HG02973 (cell line): ENCODE measurements around the gene PDCD7.
"Not testable (repeated sequence)": the region's sequence is repeated elsewhere in the genome, so short reads cannot be mapped to it uniquely, and the experiment has no call there.

Experiments used
- ATAC-seq: cut with Tn5 transposase; IDR thresholded peaks from one replicate; pipeline ENCODE4 v1.9.1; 2021; ENCODE audit warnings: moderate library complexity; ENCODE audit not compliant: unreplicated experiment

Gene PDCD7

DNA sequence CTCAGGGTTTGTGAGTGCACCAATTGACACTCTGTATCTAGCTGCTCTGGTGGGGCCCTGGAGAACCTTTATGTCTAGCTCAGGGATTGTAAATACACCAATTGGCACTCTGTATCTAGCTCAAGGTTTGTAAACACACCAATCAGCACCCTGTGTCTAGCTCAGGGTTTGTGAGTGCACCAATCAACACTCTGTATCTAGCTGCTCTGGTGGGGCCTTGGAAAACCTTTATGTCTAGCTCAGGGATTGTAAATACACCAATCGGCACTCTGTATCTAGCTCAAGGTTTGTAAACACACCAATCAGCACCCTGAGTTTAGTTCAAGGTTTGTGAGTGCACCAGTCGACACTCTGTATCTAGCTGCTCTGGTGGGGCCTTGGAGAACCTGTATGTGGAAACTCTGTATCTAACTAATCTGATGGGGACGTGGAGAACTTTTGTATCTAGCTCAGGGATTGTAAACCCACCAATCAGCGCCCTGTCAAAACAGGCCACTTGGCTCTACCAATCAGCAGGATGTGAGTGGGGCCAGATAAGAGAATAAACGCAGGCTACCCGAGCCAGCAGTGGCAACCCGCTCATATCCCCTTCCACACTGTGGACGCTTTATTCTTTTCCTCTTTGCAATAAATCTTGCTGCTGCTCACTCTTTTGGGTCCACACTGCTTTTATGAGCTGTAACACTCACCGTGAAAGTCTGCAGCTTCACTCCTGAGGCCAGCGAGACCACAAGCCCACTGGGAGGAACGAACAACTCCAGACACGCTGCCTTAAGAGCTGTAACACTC, 57.8 kb downstream of the PDCD7 start:
- not testable (repeated sequence) for ATAC-seq

DNA sequence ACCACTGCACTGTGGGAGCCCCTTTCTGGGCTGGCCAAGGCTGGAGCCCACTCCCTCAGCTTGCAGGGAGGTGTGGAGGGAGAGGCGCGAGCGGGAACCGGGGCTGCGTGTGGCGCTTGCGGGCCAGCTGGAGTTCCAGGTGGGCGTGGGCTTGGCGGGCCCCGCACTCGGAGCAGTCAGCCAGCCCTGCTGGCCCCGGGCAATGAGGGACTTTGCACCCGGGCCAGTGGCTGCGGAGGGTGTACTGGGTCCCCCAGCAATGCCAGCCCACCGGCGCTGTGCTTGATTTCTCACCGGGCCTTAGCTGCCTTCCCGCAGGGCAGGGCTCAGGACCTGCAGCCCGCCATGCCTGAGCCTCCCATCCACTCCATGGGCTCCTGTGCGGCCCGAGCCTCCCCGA, 58.7 kb downstream of the PDCD7 start:
- not testable (repeated sequence) for ATAC-seq

DNA sequence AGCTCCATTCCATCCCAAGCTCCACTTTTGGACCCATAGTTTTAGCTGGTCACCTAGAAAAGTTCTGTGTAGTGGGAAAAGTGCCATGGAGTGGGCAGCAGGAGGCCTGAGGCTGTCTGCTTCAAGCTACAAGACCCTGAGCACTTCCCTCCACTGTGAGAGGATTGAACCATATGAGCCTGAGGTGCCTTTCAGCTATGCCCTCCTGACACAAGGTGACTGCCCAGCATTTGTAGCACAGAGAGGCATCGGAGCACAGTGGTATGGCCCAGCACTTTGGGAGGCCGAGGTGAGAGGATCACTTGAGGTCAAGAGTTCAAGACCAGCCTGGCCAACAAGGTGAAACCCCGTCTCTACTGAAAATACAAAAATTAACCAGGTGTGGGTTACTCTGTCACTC, 61.0 kb downstream of the PDCD7 start:
- ATAC-seq: no peak

DNA sequence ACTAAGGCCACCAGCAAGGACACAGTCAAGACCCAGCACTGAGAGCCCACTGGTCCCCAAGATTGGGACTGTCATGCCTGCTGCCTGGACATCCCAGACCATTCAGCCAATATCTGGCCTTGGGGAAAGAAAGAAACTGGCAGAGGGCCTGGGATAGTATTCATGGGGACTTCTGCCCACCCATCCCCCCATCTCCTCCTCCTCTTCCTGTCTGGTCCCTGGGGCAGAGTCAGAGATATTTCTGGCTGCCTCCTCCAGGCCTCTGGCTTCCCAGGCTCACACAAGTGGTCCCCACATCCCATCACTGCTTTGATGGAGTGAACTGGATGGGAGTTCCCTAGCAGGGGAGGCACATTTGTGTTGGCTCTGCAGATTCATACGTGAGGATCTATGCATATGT, 61.6 kb downstream of the PDCD7 start:
- ATAC-seq: no peak

DNA sequence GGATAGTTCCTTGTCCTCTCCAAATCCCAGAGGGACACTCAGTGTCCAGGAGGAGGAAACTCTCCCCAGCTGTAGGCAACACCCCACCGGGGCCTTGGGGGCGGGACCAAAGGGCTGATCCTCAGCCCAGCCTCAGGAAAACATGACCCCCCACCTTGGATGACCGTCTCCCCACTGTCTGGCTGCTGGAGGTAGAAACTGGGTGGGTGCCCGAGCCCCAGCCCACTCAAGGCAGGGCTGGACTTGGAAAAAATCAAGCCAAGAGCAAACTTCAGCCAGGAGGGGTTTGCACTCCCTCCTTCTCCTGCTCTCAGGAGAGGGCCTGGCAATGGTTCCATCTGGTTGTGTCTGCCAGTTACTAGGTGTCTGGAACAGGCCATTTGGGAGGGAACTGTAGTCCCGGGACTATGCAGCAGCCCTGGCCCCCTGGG, 62.2 kb downstream of the PDCD7 start:
- ATAC-seq: no peak

DNA sequence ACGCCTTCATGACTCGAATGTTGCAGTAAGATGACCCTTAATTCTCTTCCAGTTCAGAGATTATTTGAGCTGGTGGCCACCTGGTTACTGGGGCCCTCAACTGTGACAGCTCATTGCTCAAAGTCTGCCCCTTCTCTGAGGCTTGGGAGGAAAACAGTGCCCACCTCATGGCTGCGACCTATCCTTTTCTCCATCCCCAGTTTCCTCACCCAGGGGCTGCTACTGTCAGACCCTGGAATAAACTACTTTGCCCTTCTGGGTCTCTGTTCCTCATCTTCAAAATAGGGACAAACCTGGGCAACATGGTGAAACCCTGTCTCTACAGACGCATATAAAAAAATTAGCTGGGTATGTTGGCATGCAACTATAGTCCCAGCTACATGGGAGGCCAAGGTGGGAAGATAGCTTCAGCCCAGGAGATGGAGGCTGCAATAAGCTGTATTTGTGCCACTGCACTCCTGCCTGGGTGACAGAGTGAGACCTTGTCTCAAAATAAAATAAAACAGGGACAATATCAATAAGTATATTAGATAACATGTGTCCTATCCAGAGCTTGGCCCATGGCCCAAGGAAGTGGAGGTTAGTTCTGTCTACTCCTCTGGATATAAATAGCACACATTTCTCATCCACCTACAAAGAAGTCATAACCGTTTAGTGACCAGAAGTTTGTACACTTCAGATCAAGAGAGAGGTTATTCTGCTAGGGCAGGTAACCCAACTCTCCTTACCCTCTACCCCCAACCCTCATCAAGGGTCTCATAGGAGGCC, 63.6 kb downstream of the PDCD7 start:
- no peak for ATAC-seq

DNA sequence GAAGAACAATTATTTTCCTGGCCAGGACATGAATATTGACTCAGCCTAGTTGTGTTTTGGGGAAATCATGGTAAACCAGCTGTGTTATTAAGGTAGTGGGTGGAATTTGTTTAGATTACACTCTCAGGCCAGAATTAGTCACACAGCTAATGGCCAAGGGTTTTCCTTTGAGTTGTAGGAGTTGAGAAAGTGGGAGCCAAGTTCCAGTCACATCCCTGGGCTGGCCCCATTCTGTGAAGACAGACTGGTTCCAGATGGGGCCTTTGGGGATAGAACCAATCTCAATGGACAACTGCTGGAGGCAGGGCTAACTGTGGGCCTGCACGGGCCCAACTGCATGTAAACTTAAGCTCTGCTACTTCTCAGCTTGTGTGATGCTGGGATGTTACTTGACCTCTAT, 64.4 kb downstream of the PDCD7 start:
- ATAC-seq: no peak

DNA sequence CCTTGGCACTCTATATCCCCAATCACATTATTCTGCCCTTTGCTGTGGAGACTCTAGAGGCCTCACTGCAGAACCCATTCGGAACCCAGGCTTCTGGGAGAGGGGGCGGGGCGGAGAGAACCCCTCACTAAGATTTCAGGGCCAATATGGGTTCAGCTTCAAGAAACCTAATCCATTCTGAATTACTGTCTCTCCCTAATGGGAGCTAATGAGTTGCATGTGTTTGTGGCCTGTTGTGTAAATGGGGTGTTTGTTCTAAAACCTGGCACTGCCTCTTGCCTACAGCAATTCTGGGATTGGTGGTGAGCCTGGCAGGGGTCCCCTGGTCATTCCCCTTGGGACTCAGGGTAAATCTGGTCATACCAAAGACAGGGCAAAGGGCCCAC, 65.2 kb downstream of the PDCD7 start:
- no peak for ATAC-seq

DNA sequence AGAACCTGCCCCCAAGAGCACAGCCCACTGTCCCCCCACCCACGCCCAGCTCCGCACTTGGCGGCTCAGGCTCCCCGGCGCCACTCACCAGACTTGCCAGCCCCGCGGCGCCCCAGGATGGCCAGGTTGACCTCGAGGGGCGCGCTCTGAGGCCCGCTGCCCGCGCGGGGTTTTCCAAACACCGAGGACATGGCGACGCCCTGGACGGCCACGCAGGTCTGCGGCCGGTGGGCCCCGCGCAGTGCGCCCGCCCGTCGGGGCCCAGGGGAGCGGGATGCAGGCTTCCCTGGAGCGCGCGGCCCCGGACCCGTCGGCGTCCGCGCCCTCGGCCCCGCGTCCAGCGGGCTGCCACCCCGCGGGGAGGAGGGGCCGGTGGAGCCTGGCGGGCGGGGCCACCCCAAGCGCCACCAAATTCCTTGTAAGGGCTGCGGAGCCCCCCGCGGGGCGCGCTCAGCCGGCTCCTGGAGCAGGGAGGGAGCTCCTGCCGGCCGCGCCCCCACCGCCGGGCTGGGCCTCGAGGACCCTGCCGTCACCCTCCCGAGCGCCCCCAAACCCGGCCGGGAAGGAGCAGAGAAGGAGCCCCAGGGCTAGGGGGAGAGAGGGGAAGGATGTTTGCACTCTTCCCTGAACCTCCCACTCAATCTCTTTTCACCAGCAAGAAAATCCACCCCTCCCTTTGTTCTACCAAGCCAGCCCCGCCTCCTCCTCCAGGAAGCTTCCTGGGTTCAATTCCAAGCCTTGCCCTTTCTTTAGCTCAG, 65.8 kb downstream of the PDCD7 start, which contains the start of gene RASL12:
Gene RASL12 (minus strand): TSS at position 347 of the 758 bp plus-strand sequence. CDS start 156 bp downstream, at position 191.
- ATAC-seq: no peak
